GM18511 (cell line): Measurements from ENCODE around the gene MGAT4A.
"Not testable (repeated sequence)": the region's sequence is repeated elsewhere in the genome, so short reads cannot be mapped to it uniquely, and the experiment has no call there.

ENCODE experiments used
- ATAC-seq: cut with Tn5 transposase; IDR thresholded peaks from one replicate; pipeline ENCODE4 v1.9.1; 2021; ENCODE audit warnings: mild to moderate bottlenecking, moderate library complexity; ENCODE audit not compliant: unreplicated experiment

MGAT4A gene

GRCh38 chr2:98608116-98608961, 122.6 kb downstream of the MGAT4A start, which contains the start of the genes COA5 and UNC50:
TSS of gene COA5 (minus strand) at chr2:98608512. CDS start at chr2:98608405, 107 bp downstream.
TSS of gene UNC50 (plus strand) at chr2:98608589. CDS start at chr2:98609760, 1,171 bp downstream.
- peak; percentile 94 for ATAC-seq

DNA sequence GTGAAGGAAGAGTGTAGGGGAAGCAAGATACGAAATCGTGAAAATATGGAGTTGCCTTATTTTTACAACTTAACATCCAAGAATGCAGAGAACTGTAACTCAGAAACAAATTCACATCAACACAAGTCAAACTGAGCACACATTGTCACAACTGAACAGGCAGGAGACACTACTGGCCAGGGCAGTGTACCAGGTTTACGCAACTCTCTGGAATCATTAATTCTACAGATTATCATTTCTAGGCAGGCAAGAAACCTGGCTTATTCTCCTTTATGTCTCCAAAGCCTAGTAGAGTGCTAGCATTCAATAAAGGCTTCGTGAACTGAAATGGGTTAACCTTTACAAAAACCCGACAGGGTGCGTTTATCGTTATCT, 123.2 kb downstream of the MGAT4A start:
- peak; percentile 4 for ATAC-seq

DNA sequence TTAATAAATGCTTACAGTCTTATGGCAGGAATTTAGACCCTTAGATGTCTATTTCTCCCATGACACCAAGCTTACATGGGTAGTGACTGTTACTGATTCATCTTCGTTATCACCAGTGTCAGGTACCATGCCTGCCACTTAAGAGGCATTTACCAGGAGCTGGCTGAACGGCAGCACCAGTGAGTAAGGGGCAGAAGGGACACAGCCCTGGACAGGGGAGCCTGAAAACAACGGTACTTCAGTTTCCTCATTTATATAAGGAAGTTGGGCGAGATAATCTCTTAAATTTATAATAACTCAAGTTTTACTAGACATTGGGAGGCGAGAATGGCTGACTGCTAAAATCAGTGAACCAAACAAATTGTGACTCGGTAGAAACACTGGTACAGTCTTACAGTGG, 123.8 kb downstream of the MGAT4A start:
- ATAC-seq = no peak

DNA sequence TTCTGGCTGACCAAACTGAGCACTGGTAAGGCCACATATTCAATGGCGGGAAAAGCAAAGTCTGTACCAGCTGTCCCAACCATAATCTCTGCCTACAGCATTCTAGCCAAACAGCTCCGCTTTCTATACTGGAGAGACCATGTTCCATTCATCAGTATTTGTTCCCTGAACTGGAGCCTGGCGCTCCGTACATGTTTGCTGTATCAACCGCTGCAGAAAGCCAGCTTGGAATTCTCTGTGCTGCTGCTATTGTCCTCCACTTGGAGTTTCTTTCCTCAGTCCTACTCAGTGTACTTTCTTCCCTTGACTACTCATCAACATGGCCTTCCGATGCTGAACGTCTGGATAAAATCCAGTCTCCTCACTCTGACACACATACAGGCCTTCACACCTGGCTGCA, 124.5 kb downstream of the MGAT4A start:
- no peak for ATAC-seq

- no peak for ATAC-seq
Measured at GRCh38 chr2:98605076-98605475, 125.9 kb downstream of the MGAT4A start.

GRCh38 chr2:98604547-98604946, 126.4 kb downstream of the MGAT4A start:
- no peak for ATAC-seq

DNA sequence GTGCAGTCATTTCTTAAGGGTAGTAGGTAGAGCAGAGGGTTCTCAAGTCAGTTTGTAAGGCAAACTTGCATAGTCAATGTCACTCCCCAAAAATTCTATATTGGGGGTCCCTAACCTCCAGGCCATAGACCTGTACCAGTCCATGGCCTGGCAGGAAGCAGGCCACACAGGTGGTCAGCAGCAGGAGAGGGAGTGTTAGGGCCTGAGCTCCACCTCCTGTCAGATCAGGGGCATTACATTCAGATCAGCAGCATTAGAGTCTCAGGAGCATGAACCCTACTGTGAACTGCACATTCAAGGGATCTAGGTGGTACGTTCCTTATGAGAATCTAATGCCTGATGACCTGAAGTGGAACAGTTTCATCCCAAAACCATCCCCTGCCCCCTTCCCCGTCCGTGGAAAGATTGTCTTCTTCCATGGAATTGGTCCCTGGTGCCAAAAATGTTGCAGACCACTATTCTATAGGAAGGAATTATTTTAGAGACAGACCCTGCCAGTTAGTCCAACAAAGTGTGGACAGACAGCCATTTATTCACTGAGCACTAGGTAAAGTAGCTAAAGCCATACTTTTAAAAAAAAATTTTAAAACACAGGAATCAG, 129.3 kb downstream of the MGAT4A start:
- ATAC-seq = peak; percentile 73

DNA sequence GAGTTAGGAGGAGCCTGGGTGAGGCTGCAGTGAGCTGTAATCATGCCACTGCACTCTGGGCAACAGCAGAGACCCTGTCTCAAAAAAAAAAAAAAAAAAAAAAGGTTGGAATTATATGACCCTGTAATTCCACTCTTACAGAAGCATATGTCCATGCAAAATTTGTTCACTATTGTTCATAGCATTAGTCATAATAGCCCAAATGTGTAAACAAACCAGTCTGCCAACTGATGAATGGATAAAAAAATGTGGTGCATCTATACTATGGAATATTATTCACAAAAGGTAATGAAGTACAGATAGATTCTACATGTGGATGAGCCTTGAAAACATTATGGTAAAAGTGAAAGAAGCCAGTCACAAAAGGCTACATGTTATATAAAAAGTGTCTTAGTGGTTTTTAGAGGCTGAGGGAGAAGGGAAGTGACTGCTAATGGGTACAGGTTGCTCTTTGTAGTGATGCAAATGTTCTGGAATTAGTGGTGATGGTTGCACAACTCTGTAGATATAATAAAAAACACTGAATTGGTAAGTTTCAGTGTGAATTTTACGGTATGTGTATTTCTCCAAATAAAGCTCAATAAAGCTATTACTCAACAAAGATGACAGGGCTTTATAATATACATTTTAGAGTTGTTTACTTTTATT, 132.0 kb downstream of the MGAT4A start:
- no peak for ATAC-seq

- ATAC-seq = not testable (repeated sequence)
Measured at GRCh38 chr2:98594665-98595064, 136.3 kb downstream of the MGAT4A start.

DNA sequence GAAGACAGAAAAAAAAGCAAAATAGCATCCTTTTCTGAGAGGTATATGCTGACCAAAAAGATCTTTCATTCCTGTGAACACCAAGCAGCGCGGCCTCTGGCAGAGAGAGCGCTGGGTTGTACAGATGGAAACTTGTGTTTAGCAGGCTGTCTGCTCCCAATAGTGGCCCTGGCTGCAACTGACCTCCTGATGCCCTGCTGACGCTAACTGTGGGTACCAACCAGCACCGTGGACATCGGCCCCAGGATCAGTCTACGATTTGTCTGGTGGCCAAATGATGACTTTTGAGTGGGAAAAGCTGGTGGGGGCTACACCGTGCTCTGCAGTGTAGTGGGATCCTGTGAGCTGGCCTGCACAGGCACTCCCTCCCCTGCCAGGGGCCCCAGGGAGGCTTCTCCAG, 138.4 kb downstream of the MGAT4A start:
- ATAC-seq = no peak

- no peak for ATAC-seq
Measured at GRCh38 chr2:98589489-98589888, 141.4 kb downstream of the MGAT4A start.

GRCh38 chr2:98588880-98589431, 142.0 kb downstream of the MGAT4A start:
- ATAC-seq = no peak

GRCh38 chr2:98586551-98587140, 144.3 kb downstream of the MGAT4A start:
- ATAC-seq = no peak

DNA sequence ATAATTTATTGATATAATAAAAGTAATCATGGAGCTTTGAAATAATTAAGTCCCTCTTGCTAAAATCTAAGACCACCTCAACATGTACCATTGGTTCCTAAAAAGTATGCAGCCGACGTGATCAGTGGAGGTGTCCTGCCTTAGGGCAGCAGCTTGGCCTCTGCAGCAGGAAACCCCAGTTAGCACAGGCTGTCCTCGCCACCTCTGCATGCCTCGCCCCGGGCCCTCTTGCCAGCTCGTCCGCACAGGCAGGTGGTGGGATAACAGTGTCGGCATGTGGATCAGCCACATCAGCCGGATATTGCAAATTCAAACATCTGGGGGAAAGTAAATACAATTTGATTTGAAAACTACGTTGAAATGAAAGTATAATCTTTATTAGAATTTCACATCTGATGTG, 145.5 kb downstream of the MGAT4A start:
- ATAC-seq = no peak

DNA sequence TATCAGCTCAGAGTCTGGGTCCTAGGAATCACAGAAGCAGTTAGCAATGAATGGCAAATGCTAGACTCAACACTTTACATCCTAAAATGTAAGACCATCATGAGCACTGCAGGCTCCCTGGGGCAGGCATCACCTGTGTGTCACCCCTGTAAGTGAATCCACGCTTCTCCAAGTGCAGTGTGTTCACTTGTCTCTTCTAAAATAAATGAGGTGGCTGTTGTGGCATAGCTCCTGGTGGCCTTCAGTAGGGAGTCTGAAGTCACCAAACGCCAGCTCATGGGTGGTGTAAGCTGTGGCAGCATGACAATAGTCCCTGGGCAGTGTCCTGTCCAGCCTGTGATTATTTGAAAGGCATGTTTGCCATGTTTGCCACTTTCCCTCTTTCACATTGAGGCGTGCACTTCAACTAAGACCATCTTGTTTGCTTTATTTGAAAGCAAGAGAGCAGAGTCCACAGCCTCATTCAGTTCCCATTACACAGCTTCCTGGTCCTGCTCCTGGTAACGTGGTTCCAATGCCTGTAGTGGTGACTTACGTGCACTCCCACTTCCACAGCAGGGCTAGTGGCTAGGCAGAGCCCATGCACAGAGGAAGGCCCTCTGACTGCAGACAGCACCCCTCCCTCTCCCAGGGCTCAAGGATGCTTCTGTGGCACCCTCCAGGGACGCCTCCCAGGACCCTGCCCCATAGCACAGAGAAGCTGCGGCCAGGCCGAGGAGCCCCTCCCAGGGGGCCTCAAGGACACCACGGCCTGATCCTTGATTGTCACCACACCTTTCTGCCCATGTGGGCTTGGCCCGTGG, 146.9 kb downstream of the MGAT4A start:
- no peak for ATAC-seq

DNA sequence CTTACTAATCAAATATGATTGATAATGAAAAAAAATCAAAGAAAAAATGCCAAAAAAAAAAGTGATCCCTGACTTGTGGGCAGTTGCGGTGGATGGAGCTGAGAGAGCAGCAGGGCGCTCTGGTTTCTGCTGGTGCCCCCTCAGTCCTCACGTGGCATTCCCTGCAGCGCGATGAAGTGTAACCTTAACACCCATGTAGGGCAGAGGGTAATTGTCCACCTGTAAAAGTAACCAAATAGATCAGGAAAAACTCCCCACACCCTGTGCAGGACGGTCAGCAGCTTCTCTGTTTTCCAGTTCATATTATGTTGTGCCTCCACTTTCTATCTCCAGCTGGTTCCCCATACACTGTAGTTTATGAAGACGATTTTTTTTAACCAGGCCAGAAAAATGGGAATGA, 147.7 kb downstream of the MGAT4A start:
- ATAC-seq = no peak

DNA sequence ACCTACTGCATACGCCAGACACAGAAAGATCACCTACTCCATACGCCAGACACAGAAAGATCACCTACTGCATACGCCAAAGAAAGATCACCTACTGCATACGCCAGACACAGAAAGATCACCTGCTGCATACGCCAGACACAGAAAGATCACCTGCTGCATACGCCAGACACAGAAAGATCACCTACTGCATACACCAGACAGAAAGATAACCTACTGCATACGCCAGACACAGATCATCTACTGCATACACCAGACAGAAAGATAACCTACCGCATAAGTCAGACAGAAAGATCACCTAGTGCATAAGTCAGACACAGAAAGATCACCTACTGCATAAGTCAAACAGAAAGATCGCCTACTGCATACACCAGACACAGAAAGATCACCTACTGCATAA, 148.4 kb downstream of the MGAT4A start:
- ATAC-seq = no peak

DNA sequence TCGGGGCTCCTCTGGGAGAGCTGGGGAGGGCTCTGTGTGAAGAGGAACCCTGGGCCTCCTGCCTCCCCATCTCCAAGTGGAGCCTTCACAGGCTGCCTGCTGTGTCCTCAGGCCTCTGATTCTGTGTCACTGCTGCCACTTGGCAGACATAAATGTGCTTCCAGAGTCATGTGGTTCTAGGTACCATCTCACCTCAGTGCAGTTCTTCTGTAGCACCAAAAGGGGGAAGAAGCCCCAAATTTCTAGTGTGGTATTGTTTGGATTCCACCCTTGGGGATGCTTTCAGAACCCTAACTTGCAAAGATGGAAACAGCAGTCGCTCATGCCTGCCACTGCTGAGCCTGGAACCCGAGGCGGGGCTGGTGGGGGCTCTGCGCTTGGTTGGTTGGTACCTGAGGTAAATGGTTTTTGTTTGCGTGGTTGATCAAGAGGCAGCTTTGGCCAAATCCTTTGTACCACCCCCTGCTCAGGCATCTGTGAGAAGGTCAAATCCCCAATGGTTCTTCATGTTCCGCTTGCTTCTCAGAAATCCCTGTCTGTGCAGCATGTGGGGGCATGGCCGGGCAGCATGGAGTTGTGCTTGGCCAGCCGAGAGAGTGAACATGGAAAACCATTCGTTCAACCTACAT, 150.2 kb downstream of the MGAT4A start:
- no peak for ATAC-seq

DNA sequence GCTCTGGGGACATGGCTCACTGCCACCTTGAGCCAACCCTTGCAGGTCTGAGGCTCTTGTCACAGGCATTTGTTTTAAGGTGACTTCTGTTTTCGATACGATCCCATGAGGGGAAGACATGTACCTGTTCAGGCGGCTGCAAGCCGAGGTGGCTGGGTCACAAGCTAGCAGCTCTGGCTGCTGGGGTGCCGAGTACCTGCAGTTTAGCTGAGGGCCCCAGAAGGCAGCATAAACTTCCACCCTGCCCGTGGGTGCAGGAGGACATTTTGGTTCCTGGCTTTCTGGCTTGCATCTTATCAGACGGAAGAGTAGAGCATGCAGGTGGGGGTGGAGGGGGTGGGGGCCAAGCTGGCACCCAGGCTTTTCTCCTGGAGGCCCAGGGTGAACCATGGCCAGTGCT, 151.0 kb downstream of the MGAT4A start:
- no peak for ATAC-seq

DNA sequence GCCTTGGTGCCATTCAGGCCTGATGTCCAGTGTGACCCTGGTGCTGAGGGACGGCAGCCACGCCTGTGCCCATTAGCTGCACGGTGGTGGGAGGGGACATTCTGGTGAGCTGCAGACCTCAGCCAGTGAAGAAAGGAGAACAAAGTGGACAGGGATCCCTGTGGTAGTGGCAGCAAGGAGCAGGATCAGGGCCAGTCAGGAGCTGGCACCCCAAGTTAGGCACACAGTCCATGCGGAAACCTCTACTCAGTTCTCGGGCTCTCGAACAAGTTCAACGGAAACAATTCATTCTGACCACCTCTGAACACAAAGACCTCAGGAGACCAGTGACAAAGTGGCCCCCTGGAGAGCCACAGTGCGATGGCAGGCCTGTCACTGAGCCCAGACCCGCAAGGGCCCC, 152.7 kb downstream of the MGAT4A start:
- no peak for ATAC-seq
